Activated CD4-positive, alpha-beta T cell treated with anti-CD3 and anti-CD28 coated beads, Interleukin-2, Interleukin-4, amounts not matched to agents 100 ng/mL and 50 ng/mL, durations not matched to agents 16 hours and 8 hours (primary cell): Measurements from ENCODE around the gene SPINK4.

Experiments
- DNase-seq: peaks from one replicate; pipeline ENCODE4 v3.0.0-alpha.2; 2020; ENCODE audit warnings: low spot score

SPINK4 gene

GRCh38 chr9:33291901-33292300, 51.9 kb downstream of the SPINK4 start:
- peak; percentile 38 for DNase-seq

- no peak for DNase-seq
These were observed 53.8 kb downstream of the SPINK4 start for GRCh38 chr9:33293782-33294181.

- DNase-seq, result no peak
These were observed 54.9 kb downstream of the SPINK4 start for GRCh38 chr9:33294670-33295432.

- DNase-seq, result peak; percentile 64
These were observed 55.6 kb downstream of the SPINK4 start for GRCh38 chr9:33295571-33295970.

- DNase-seq, result no peak
These were observed 57.5 kb downstream of the SPINK4 start for GRCh38 chr9:33297432-33297831.
